ENCODE data around the gene PTPRN2. TPM values are rescaled to one million over a fixed set of nuclear protein-coding genes. Genes with fewer than 3 reads are reported as not detected.
"Not testable (repeated sequence)": the region's sequence is repeated elsewhere in the genome, so short reads cannot be mapped to it uniquely, and the experiment has no call there.

PTPRN2 gene
- polyA plus RNA-seq, 4 donors, result 1.6 to 11.7 (median 4.0) TPM

GRCh38 chr7:158343526-158343925 lies 244.1 kb downstream of the PTPRN2 start:
- H3K27me3 ChIP-seq (ENCODE audit: control insufficient read depth in 3 of 3, insufficient read depth in 3 of 3, low read length in 3 of 3), result no peaks in the 10 kb centered on the region
- 95% methylated on average over 19 to 20 of the region's 20 CpGs for WGBS, 3 donors

DNA sequence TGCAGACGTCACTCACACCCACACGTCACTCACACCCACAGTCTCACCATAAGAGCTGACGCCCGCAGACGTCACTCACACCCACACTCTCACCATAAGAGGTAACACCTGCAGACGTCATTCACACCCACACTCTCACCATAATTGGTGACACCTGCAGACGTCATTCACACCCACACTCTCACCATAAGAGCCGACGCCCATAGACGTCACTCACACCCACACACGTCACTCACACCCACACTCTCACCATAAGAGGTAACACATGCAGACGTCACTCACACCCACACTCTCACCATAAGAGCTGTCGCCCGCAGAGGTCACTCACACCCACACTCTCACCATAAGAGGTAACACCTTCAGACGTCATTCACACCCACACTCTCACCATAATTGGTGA lies 246.5 kb downstream of the PTPRN2 start:
- peaks cover 2 to 15% of the 10 kb centered on the region in 2 donors for H3K9me3 ChIP-seq (ENCODE audit: control insufficient read depth in 2 of 2, insufficient read depth in 1 of 2, low read depth in 1 of 2, low read length in 1 of 2)
- WGBS, 3 donors, result 80 to 85% (median 82%) methylated on average over 13 to 15 of the region's 15 CpGs
- not testable (repeated sequence) for H3K4me3 ChIP-seq (ENCODE audit: low read depth in 1 of 3, low read length in 3 of 3); H3K36me3 ChIP-seq (ENCODE audit: control insufficient read depth in 3 of 3, insufficient read depth in 2 of 3, low read depth in 1 of 3, low read length in 3 of 3); H3K27me3 ChIP-seq (ENCODE audit: control insufficient read depth in 3 of 3, insufficient read depth in 3 of 3, low read length in 3 of 3); FAIRE-seq; H3K27ac ChIP-seq (ENCODE audit: low read depth in 1 of 3, low read length in 2 of 3); H3K4me1 ChIP-seq (ENCODE audit: control insufficient read depth in 3 of 3, insufficient read depth in 2 of 3, low read depth in 1 of 3, low read length in 2 of 3); DNase-seq

More at GRCh38 chr7:158343526-158343925, 244.1 kb downstream of the PTPRN2 start:
- Histone ChIP-seq H3K27ac (ENCODE audit: low read depth in 1 of 3, low read length in 2 of 3) (no peak overlapping the region), H3K9me3 (ENCODE audit: control insufficient read depth in 2 of 2, insufficient read depth in 1 of 2, low read depth in 1 of 2, low read length in 1 of 2) (peaks cover 2 to 13% of the 10 kb centered on the region in 2 donors), H3K4me3 (ENCODE audit: low read depth in 1 of 3, low read length in 3 of 3) (no peak overlapping the region), H3K4me1 (ENCODE audit: control insufficient read depth in 3 of 3, insufficient read depth in 2 of 3, low read depth in 1 of 3, low read length in 2 of 3) (no peaks in the 10 kb centered on the region), H3K36me3 (ENCODE audit: control insufficient read depth in 3 of 3, insufficient read depth in 2 of 3, low read depth in 1 of 3, low read length in 3 of 3) (no peaks in the 10 kb centered on the region)
- FAIRE-seq (no peak), DNase-seq (no peak)

- not testable (repeated sequence) for H3K9me3 ChIP-seq (ENCODE audit: control insufficient read depth in 2 of 2, insufficient read depth in 1 of 2, low read depth in 1 of 2, low read length in 1 of 2); H3K4me3 ChIP-seq (ENCODE audit: low read depth in 1 of 3, low read length in 3 of 3); H3K27ac ChIP-seq (ENCODE audit: low read depth in 1 of 3, low read length in 2 of 3); H3K36me3 ChIP-seq (ENCODE audit: control insufficient read depth in 3 of 3, insufficient read depth in 2 of 3, low read depth in 1 of 3, low read length in 3 of 3); H3K4me1 ChIP-seq (ENCODE audit: control insufficient read depth in 3 of 3, insufficient read depth in 2 of 3, low read depth in 1 of 3, low read length in 2 of 3); DNase-seq; FAIRE-seq; H3K27me3 ChIP-seq (ENCODE audit: control insufficient read depth in 3 of 3, insufficient read depth in 3 of 3, low read length in 3 of 3)
- 78 to 82% (median 80%) methylated on average over 8 to 9 of the region's 9 CpGs for WGBS, 3 donors
Measured at GRCh38 chr7:158336952-158337351, 250.7 kb downstream of the PTPRN2 start.

DNA sequence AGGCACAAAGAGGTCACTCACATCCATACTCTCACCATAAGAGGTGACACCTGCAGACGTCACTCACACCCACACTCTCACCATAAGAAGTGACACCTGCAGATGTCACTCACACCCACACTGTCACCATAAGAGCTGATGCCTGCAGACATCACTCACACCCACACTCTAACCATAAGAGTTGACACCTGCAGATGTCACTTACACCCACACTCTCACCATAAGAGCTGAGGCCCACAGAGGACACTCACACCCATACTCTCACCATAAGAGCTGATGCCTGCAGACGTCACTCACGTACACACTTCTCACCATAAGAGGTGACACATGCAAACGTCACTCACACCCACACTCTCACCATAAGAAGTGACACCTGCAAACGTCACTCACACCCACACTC lies 255.1 kb downstream of the PTPRN2 start:
- not testable (repeated sequence) for DNase-seq, FAIRE-seq
- 80 to 89% (median 86%) methylated on average over 3 to 4 of the region's 5 CpGs for WGBS, 3 donors

GRCh38 chr7:158331826-158332450 lies 255.7 kb downstream of the PTPRN2 start:
- H3K4me1 ChIP-seq (ENCODE audit: control insufficient read depth in 3 of 3, insufficient read depth in 2 of 3, low read depth in 1 of 3, low read length in 2 of 3); FAIRE-seq; H3K27me3 ChIP-seq (ENCODE audit: control insufficient read depth in 3 of 3, insufficient read depth in 3 of 3, low read length in 3 of 3); H3K36me3 ChIP-seq (ENCODE audit: control insufficient read depth in 3 of 3, insufficient read depth in 2 of 3, low read depth in 1 of 3, low read length in 3 of 3); H3K4me3 ChIP-seq (ENCODE audit: low read depth in 1 of 3, low read length in 3 of 3); H3K27ac ChIP-seq (ENCODE audit: low read depth in 1 of 3, low read length in 2 of 3); DNase-seq: not testable (repeated sequence)
- peaks cover 0 to 29% of the 10 kb centered on the region in 2 donors for H3K9me3 ChIP-seq (ENCODE audit: control insufficient read depth in 2 of 2, insufficient read depth in 1 of 2, low read depth in 1 of 2, low read length in 1 of 2)
- WGBS, 3 donors, result 92% methylated on average over 18 of the region's 18 CpGs

More for the DNA sequence above, 255.1 kb downstream of the PTPRN2 start:
- not testable (repeated sequence) for H3K4me1 ChIP-seq (ENCODE audit: control insufficient read depth in 3 of 3, insufficient read depth in 2 of 3, low read depth in 1 of 3, low read length in 2 of 3); H3K27ac ChIP-seq (ENCODE audit: low read depth in 1 of 3, low read length in 2 of 3); H3K4me3 ChIP-seq (ENCODE audit: low read depth in 1 of 3, low read length in 3 of 3); H3K27me3 ChIP-seq (ENCODE audit: control insufficient read depth in 3 of 3, insufficient read depth in 3 of 3, low read length in 3 of 3); H3K36me3 ChIP-seq (ENCODE audit: control insufficient read depth in 3 of 3, insufficient read depth in 2 of 3, low read depth in 1 of 3, low read length in 3 of 3)
- H3K9me3 ChIP-seq (ENCODE audit: control insufficient read depth in 2 of 2, insufficient read depth in 1 of 2, low read depth in 1 of 2, low read length in 1 of 2), result peaks cover 0 to 28% of the 10 kb centered on the region in 2 donors

GRCh38 chr7:158329686-158330085 lies 257.9 kb downstream of the PTPRN2 start:
- H3K4me3 ChIP-seq (ENCODE audit: low read depth in 1 of 3, low read length in 3 of 3), result no peak overlapping the region
- H3K27ac ChIP-seq (ENCODE audit: low read depth in 1 of 3, low read length in 2 of 3), result no peak overlapping the region
- FAIRE-seq, result no peak
- H3K36me3 ChIP-seq (ENCODE audit: control insufficient read depth in 3 of 3, insufficient read depth in 2 of 3, low read depth in 1 of 3, low read length in 3 of 3), result no peaks in the 10 kb centered on the region
- WGBS, 3 donors, result 93 to 95% (median 95%) methylated on average over 13 of the region's 13 CpGs
- peaks cover 0 to 33% of the 10 kb centered on the region in 2 donors for H3K9me3 ChIP-seq (ENCODE audit: control insufficient read depth in 2 of 2, insufficient read depth in 1 of 2, low read depth in 1 of 2, low read length in 1 of 2)
- H3K4me1 ChIP-seq (ENCODE audit: control insufficient read depth in 3 of 3, insufficient read depth in 2 of 3, low read depth in 1 of 3, low read length in 2 of 3), result no peaks in the 10 kb centered on the region
- H3K27me3 ChIP-seq (ENCODE audit: control insufficient read depth in 3 of 3, insufficient read depth in 3 of 3, low read length in 3 of 3), result no peaks in the 10 kb centered on the region
- DNase-seq, result no peak

- DNase-seq, result no peak
- Histone ChIP-seq H3K9me3 (ENCODE audit: control insufficient read depth in 2 of 2, insufficient read depth in 1 of 2, low read depth in 1 of 2, low read length in 1 of 2) (peaks cover 0 to 33% of the 10 kb centered on the region in 2 donors), H3K36me3 (ENCODE audit: control insufficient read depth in 3 of 3, insufficient read depth in 2 of 3, low read depth in 1 of 3, low read length in 3 of 3) (no peaks in the 10 kb centered on the region), H3K4me3 (ENCODE audit: low read depth in 1 of 3, low read length in 3 of 3) (no peak overlapping the region), H3K27me3 (ENCODE audit: control insufficient read depth in 3 of 3, insufficient read depth in 3 of 3, low read length in 3 of 3) (no peaks in the 10 kb centered on the region), H3K4me1 (ENCODE audit: control insufficient read depth in 3 of 3, insufficient read depth in 2 of 3, low read depth in 1 of 3, low read length in 2 of 3) (no peaks in the 10 kb centered on the region), H3K27ac (ENCODE audit: low read depth in 1 of 3, low read length in 2 of 3) (no peak overlapping the region)
- 87 to 91% (median 87%) methylated on average over 24 to 28 of the region's 28 CpGs for WGBS, 3 donors
- FAIRE-seq, result no peak
Measured at GRCh38 chr7:158329014-158329610, 258.5 kb downstream of the PTPRN2 start.

- WGBS, 3 donors, result 72 to 83% (median 74%) methylated on average over 16 of the region's 16 CpGs
- peaks cover 0 to 35% of the 10 kb centered on the region in 2 donors for H3K9me3 ChIP-seq (ENCODE audit: control insufficient read depth in 2 of 2, insufficient read depth in 1 of 2, low read depth in 1 of 2, low read length in 1 of 2)
- H3K36me3 ChIP-seq (ENCODE audit: control insufficient read depth in 3 of 3, insufficient read depth in 2 of 3, low read depth in 1 of 3, low read length in 3 of 3), result no peaks in the 10 kb centered on the region
- H3K4me3 ChIP-seq (ENCODE audit: low read depth in 1 of 3, low read length in 3 of 3), result no peak overlapping the region
- DNase-seq (no peak), FAIRE-seq (no peak)
- no peaks in the 10 kb centered on the region for H3K4me1 ChIP-seq (ENCODE audit: control insufficient read depth in 3 of 3, insufficient read depth in 2 of 3, low read depth in 1 of 3, low read length in 2 of 3)
- no peaks in the 10 kb centered on the region for H3K27me3 ChIP-seq (ENCODE audit: control insufficient read depth in 3 of 3, insufficient read depth in 3 of 3, low read length in 3 of 3)
- no peak overlapping the region for H3K27ac ChIP-seq (ENCODE audit: low read depth in 1 of 3, low read length in 2 of 3)
Measured at GRCh38 chr7:158328376-158329013, 259.1 kb downstream of the PTPRN2 start.
